Glomerular visceral epithelial cell (primary cell): ENCODE measurements around the gene RNU1-3.
"Not testable (repeated sequence)": the region's sequence is repeated elsewhere in the genome, so short reads cannot be mapped to it uniquely, and the experiment has no call there.

Experiments
- DNase-seq: peaks from one replicate; pipeline ENCODE4 v3.0.0-alpha.2; 2016; ENCODE audit errors: extremely low spot score

The RNU1-3 gene

DNA sequence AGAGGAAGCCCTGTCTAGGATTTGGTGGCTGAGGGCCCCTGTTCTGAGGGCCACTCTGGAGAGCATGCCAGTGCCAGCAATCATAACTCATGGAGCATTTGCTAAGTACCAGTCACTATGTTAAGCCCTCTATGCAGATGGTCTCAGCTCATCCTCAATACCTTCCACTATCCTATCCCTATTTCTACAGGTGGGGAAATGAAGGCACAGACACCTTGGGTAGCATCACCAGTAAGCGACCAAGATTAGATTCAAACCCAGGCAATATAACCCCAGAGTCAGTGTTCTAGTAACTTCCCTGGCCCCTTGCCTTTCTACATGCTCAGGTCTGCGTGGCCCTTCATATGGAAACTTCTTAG lies 45.5 kb downstream of the RNU1-3 start:
- DNase-seq = no peak

DNA sequence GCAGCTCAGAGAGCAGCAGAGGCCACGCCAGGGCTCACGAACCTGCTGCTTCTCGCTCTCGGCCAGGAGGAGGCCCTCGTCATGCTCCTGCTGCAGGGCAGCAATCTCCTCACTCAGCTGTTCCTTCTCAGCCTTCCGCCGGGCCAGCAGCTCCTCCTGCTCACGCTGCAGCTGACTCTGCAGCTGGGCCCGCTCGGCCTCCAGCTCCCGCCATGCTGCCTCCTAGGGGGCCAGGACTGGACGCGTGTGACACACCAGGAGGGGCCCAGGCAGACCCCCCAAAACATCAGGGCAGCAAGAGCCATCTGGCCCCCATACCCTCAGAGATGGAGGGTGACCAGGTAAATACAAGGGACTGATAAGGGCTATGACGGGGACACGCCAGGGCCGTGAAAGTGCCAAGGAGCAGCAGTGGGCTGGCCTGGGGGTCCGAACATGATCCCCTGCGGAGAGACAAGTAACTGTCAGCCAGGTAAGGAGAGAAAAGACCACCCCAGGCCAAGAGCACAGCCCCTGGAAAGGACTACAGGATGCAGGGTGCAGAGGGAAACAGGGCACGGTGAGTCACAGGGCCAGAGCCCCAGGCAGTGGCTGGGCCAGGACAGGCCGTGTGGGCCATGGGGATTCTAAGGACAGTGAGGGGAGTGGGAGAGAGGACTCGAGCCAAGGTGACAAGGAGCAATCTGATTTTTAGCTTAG lies 46.8 kb downstream of the RNU1-3 start:
- DNase-seq = not testable (repeated sequence)

DNA sequence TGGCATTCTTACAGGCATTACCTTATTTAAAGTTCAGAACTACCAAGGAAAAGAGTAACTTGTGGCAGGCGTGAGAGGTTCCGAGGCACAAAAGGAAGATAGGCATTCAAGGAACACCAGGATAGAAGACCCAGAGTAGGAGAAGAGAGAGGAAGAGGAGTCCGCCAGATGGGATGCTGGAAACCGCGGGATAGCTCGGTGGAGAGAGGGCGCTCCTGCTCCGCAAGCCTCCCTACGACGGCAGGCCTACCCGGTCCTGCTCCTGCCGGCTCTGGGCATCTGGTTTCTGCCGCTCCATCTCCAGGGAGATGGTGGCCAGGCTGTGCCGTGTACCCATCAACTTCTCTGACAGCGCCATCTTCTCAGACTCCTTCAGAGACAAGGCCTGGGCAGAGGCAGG lies 48.0 kb downstream of the RNU1-3 start:
- no peak for DNase-seq

DNA sequence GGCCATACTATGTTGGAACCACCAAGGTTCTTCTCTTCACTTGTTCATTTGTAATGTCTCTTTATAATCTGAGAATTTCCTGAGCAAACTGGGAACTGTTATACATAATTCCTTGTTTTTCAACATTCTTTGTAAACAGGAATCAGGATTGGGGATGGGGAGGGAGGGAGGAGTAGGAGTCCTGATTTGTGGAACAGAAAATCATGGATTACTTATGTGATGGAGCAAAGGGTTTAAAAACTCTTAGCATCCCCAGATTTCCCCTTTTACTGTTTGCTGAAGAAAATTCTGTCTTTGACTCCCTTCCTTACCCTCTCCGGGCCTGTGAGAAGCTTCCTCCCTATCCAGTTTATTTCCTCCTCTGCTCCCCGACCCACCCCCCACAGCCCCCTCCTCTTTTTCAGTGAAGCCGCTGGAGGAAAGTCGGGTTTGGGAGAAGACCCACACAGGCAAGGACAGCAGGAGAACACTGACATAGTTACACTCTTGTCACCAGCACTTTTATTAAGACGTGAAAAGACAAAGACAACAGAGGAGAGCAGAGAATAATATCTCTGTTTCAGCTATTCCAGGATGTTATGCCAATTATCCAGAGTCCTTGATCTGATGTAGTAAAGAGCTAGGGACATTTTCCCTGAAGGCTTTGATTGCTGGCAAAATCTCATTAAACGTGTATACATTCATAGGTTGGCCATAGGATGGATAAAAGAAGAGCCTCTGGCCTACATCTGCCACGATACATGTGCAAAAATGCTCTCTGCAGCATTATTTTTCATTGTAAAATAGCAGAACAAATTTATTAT lies 48.8 kb downstream of the RNU1-3 start:
- DNase-seq = no peak

DNA sequence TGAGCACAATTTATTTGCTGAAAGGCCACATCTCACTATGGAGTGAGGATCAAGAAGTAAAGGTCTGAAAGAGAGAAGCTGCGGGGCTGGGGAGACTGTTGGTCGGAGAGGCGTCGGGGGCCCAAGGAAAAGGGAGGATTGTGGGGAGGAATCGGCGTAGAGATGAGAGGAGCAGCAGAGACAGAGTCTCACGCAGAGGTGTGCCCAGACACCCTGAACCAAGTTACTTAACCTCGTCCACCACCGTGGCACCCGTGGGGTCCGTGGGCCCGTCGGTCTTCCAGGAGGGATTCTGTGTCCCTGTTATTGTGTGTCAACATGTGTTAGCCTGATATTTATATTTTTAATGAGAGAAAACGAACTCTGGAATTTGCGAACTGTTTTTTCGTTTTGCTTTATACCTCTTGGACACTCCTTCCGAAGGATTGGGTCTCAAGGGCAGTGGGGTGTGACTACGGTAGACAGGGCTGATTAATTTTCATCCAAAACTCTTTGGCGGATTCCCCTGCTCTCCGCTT lies 49.6 kb downstream of the RNU1-3 start:
- DNase-seq = no peak
